NB4 (cell line): ENCODE results near the gene PRAF2.

ENCODE experiments used
- POLR2A ChIP-seq: IDR thresholded peaks from 2 replicates; pipeline ENCODE4 v1.6.1; 2011; ENCODE audit warnings: mild to moderate bottlenecking; ENCODE audit not compliant: insufficient read length; ENCODE audit errors: extremely low read depth
- TF ChIP-seq, protein P1 (sequence below): IDR thresholded peaks from one replicate; pipeline ENCODE4 v1.5.1; 2012; ENCODE audit warnings: low read depth, low read length
- TF ChIP-seq, protein P2 (sequence below): IDR thresholded peaks from 2 replicates; pipeline ENCODE4 v1.6.1; 2011; ENCODE audit warnings: low read depth, low read length

DNA sequence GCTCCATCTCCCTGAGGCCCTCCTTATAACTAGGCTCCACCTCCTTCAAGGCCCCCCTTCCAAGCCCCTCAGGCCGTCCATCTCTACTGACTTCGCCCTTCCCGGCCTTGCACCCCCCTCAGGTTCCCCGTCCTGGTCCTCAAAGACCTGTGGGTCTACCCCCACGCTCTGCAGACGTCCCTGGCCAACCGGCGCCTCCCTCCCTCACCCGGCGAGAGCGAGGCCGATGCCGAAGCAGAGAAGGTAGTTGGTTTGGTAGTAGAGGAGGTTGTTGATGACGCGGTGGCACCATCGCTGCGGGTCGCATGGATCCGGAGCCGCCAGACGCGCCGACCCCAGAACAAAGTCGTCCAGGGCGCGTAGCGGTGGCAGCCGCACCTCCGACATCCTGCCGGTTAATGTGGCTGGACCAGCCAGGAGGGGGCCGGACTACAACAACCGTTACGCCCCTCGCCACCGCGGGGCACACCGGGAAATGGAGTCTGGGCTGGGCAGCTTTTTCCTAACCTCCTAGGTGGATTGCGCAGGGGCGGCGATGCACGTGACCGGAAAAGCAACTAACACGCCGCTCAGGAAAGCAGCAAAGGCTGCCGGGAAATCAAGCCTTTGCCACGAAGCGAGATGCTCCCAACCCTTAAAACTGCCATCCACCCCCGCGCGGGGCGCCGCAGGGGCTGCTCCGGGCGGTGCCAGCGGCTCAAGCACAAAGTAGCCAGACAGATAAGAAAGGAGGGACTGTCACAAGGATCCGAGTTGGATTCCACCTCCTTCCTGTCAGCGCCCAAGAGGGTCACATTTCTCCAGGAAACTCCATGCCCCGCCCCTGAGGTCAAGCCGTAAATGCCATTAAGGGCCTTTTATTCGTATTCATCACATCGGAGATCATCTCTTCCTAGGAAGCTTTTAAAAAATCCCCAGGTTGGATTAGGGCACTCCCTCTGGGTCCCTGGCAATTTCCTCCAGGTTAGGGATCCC, at the start of gene PRAF2:
- TF ChIP-seq, protein P1, sequence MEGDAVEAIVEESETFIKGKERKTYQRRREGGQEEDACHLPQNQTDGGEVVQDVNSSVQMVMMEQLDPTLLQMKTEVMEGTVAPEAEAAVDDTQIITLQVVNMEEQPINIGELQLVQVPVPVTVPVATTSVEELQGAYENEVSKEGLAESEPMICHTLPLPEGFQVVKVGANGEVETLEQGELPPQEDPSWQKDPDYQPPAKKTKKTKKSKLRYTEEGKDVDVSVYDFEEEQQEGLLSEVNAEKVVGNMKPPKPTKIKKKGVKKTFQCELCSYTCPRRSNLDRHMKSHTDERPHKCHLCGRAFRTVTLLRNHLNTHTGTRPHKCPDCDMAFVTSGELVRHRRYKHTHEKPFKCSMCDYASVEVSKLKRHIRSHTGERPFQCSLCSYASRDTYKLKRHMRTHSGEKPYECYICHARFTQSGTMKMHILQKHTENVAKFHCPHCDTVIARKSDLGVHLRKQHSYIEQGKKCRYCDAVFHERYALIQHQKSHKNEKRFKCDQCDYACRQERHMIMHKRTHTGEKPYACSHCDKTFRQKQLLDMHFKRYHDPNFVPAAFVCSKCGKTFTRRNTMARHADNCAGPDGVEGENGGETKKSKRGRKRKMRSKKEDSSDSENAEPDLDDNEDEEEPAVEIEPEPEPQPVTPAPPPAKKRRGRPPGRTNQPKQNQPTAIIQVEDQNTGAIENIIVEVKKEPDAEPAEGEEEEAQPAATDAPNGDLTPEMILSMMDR: no peak
- no peak for TF ChIP-seq POLR2A
- TF ChIP-seq, protein P2, sequence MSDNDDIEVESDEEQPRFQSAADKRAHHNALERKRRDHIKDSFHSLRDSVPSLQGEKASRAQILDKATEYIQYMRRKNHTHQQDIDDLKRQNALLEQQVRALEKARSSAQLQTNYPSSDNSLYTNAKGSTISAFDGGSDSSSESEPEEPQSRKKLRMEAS: peak; percentile 67
